DMS114 treated with DMSO at 0.1 percent for 48 hours (cell line): ENCODE measurements around the gene PPM1N.
"Not testable (repeated sequence)": the region's sequence is repeated elsewhere in the genome, so short reads cannot be mapped to it uniquely, and the experiment has no call there.

ENCODE experiments used
- DNase-seq: peaks from one replicate; lab custom pipeline; 2025; ENCODE audit not compliant: unreplicated experiment; lab: John Stamatoyannopoulos, UW

The PPM1N gene

DNA sequence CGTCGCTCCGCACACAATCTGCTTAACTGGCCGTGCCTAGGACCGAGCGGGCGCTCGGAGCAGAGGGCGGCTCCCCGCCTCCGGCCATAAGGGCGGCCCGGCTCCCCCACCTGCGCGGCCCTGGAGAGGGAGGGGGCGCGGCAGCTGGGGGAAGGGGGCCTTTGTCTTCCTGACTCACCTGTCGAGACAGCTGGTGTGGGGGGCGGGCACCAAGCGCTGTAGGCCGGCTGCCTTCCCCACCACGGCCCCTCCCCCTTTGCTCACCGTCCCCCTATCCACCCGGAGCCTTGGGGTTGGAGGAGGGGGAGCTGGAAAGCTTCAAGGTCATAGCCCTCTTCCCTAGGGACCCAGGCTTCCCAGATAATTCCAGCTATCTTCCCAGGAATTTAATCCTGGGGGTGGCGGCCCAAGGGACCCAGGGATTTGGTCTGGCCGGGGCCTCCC is 10.2 kb downstream of the PPM1N start:
- no peak for DNase-seq

DNA sequence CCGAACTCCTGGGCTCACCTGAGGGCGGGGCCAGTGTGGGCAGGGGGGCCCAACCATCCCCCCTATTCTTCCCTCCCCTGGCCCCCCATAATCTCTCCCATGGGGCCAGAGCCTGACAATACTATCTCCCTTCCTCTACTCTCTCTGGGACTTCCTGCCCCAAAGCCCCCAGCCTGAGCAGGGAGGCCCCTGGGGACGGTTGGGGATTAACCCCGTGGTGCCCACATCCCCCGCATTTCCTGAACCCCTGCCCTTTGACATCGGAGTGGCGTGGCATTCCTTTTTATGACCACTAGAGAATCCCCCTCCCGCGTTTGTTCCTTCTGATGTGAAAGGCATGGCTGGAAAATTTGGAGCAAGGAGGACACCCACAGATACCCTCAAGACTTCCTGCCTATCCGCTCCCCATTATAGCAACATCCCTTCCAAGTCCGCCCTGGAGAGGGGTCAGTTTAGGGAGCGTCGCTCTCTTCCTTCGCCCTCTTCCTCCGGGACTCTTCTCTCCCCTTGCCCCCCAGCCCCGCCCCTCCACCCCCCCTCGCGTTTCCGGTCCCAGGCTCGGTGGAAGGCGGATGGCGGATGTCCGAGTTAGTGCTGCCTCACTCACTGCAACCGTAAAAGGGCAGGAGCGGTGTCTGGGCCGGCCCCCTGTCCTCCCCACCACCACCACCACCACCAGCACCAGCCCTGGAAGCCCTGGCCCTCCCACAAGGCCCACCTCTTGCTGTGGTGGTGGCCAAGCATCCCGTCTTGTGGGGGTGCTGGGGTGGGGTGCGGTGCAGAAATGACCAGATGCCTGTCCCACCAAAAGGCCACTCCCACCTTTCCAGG is 10.8 kb downstream of the PPM1N start:
- peak; percentile 32 for DNase-seq

DNA sequence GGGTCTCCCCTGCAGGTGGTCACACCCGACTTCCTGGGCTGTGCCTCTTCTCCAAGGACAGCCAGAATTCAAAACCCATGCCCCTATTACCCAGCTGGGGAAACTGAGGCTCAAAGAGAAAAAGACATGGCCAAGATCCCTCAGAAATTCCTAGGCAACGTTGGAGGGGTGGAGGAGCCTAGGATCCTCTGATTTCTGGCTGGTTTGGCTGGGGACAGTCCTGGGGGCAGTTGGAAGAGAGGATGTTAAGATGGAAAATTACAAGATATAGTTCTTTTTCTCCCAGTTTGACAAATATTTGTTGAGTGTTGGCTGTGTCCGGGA is 11.4 kb downstream of the PPM1N start:
- no peak for DNase-seq

DNA sequence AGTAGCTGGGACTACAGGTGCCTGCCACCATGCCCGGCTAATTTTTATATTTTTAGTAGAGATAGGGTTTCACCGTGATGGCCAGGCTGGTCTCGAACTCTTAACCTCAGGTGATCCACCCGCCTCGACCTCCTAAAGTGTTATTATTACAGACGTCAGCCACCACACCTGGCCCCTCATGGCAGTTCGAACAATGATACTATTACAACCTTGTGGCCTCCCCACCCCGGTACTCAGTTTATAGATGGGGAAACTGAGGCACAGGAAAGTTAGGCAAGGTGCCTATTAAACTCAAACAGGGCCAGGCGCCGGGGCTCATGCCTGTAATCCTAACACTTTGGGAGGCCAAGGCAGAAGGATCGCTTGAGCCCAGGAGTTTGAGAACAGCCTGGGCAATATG is 12.1 kb downstream of the PPM1N start:
- not testable (repeated sequence) for DNase-seq

DNA sequence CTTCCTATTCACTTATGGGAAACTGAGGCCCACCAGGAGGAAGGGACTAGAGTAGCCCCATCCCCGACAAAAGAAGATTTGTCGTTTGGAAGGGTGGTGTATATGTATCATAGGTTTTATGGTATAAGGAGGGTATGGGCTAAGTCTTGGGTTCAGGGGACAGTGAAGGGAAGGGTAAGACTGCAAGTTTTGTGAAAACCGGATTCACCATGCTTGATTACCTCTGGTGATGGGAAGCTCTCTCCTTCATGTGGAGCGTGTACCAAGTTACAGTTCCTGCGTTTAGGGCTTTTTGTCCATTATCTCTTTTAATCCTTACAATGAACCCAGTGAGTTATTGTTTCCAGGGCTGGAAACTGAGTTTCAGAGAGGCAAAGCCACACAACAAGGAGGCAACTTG is 12.8 kb downstream of the PPM1N start:
- DNase-seq = no peak

DNA sequence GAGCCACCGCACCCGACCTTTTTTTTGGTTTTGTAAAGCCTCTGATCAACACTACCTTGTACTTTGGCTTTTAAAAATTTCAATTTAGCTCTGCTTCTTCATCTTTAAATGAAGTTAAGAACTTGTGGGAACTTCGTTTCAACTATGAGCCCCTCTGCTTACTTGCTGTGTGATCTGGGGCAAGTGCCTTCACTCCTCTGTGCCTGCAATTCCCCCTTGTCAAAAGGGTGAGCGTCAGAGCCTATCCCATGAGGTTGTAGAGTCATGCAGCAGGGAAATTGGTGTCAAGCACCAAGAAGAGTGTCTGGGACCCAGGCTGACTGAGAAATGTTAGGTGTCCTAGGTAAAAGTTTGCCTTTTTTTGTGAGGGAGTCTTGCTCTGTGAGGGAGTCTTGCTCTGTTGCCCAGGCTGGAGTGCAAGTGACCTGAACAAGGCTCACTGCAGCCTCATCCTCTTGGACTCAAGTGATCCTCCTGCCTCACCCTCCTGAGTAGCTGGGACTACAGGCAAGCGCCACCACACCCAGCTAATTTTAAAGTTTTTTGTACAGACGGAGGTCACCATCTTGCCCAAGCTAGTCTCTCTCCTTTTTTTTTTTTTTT is 14.7 kb downstream of the PPM1N start:
- no peak for DNase-seq

DNA sequence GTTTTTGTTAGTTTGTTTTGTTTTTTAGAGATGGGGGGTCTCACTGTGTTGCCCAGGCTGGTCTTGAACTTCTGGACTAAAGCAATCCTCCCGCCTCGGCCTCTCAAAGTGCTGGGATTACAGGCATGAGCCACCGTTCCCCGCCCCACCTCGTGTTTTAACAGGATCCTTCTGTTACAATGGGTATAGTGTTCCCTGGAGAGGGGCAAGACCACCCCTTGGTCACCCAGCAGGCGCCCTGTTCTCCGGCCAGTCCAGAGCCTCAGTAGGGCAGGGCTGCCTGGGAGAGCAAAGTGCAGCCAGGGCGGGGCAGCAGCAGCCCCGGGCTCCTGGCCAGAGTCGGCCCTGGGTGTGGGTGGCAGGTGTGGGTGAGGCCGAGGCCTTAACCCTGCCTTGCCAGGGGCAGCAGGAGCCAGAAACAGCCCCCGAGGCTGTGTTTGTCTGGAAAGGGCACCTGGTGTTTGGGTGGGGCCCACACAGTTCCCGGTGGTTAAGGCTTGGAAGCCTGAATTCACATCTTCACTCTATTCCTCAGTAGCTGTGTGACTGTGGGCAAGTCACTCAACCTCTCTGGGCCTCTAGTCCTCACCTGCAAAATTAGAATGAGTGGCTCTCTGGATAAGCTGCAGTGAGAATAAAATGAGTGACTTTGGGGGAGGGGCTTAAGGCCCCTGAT is 16.3 kb downstream of the PPM1N start:
- no peak for DNase-seq

DNA sequence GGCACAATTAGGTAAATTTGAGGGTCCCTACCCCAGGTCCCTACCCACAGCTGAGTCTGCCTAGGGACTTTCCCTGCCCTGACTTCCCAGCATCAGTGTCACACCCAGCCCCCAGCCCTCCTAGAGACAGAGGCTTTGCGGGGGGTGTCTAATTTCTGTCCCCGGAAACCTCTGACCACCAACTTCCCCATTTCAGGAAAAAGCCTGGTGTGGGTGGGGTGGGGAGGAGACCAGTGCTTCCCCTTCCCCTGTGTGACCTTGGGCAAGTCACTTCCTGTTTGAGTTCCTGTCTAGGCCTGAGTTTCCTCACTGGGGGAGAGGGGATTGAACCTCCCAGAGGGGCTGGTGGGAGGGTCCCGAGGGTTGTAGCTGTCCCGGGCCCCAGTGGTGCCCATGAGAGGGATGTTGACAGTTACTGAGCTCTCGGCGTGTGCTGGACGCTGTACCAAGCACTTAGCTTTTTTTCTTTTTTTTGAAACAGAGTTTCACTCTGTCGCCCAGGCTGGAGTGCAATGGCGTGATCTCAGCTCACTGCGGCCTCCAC is 16.9 kb downstream of the PPM1N start:
- DNase-seq = no peak

DNA sequence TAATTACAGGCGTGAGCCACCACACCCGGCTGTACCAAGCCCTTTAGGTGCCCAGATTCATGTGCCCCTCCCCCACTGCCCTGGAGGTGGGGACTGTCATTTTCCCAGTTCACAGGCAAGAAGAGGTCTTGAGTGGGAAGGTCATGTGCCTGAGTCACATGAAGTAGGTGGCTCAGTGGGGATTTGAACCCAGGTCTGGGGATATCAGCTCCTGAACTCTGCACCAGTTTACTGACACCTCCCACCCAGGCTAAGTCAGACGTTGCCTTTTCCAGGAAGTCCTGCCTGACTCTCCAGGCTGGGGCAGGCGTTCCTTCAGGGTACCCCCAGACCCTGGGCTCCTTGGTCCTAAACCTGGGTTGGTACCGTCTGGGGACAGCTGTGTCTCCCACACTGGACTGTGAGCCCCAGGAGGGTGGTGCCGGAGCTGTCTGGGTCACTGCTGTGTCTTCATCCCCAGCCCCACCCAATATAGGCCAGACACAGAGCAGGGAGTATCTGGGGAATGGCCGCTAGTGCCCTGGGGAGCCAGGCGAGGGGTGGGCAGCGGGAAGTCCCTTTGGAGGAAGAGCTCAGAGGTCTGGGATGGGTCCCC is 17.7 kb downstream of the PPM1N start:
- DNase-seq = no peak

DNA sequence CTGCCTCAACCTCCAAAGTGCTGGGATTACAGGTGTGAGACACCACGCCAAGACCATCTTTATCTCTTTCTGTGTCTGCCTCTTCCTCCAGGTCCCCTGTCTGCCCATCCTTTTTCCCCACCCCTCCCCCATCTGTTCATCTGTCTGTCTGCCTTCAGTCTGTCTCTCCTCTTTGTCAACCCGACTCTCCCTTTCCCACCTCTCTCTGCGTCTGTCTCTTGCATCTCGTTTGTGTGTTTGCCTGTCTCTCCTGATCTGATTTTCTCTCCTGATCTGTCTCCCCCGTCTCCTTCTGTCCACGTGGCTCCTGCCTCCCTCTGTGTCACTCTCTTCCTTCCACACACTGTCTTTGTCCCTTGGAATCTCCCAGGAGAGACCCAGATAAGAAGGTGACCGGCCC is 19.0 kb downstream of the PPM1N start:
- DNase-seq = no peak

DNA sequence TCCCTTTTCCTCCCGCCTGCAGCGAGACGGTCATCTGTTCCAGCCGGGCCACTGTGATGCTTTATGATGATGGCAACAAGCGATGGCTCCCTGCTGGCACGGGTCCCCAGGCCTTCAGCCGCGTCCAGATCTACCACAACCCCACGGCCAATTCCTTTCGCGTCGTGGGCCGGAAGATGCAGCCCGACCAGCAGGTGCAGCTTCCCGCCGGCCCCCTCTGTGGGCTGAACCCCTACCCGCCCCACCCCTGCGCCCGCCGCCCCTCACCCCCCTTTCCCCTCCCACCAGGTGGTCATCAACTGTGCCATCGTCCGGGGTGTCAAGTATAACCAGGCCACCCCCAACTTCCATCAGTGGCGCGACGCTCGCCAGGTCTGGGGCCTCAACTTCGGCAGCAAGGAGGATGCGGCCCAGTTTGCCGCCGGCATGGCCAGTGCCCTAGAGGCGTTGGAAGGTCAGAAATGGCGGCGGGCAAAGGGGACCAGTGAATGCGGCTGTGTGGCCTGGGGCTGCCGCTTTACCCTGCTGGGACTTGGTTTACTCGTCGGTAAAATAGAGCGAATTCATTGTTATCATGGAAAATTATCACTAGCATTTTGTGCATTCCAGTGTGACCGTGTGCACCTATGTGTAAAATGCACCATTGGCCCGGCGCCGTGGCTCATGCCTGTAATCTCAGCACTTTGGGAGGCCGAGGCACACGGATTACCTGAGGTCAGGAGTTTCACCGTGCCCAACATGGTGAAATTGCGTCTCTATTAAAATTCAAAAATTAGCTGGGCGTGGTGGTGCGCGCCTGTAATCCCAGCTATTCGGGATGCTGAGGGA is 19.6 kb downstream of the PPM1N start:
- DNase-seq = no peak

DNA sequence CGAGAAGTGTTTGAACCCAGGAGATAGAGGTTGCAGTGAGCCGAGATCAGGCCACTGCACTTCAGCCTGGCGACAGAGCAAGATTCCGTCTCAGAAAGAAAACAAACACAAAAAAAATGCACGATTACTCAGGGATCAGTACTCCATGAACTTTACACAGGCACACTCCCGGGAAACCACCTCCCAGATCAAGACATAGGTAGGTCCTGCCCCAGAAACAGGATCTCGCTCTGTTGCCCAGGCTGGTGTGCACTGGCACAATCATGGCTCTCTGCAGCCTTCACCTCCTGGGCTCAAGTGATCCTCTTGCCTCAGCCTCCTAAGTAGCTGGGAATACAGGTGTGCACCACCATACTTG is 20.2 kb downstream of the PPM1N start:
- DNase-seq = no peak

DNA sequence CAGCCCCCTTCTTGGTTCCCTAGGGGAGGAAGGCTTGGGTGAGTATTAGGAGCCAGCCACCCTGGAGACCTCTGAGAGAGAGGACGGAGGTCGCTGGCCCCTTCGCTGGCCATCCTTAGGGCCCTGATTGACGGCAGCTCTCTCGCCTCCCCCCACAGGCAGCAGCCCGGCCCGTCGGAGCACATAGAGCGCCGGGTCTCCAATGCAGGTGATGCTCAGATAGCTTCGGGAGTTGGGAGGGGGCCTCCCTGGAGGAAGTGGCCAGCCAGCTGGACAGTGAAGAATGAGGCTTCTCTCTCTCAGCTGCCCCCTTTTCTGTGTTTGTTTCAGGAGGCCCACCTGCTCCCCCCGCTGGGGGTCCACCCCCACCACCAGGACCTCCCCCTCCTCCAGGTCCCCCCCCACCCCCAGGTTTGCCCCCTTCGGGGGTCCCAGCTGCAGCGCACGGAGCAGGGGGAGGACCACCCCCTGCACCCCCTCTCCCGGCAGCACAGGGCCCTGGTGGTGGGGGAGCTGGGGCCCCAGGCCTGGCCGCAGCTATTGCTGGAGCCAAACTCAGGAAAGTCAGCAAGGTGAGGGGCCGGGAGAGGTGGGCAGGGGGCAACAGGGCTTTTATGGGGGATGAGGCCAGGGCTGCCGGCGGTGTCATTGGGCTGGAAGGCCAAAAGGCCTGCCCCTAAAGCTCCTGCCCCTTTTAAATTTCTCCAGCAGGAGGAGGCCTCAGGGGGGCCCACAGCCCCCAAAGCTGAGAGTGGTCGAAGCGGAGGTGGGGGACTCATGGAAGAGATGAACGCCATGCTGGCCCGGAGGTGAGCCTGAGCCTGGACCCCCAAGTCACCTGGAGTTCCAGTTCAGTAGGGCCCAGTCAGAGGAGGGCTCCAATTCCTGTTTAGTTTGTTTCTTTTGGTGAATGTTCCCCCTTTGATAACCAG is 24.0 kb downstream of the PPM1N start:
- DNase-seq = no peak

DNA sequence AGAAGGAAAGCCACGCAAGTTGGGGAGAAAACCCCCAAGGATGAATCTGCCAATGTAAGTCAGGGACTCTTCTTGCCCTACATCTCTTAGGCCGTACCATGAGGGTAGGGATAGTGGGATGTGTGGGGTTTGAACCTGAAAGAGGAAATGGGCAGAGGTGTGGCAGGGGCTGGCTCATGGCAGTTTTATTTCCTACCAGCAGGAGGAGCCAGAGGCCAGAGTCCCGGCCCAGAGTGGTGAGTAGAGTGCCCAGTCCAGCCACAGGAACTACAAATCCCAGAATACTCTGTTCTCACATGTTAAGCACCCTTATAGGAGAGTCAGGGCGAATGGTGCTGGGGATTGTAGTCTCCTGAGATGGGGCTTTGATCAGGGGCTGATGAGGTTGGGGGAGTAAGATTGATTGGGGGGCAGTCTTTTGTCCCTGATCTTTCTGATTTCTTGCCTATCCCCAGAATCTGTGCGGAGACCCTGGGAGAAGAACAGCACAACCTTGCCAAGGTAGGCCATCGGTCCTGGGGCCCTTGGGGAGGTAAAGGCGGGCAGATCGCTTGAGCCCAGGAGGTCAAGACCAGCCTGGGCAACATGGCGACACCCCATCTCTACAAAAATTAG is 25.5 kb downstream of the PPM1N start:
- peak; percentile 80 for DNase-seq

DNA sequence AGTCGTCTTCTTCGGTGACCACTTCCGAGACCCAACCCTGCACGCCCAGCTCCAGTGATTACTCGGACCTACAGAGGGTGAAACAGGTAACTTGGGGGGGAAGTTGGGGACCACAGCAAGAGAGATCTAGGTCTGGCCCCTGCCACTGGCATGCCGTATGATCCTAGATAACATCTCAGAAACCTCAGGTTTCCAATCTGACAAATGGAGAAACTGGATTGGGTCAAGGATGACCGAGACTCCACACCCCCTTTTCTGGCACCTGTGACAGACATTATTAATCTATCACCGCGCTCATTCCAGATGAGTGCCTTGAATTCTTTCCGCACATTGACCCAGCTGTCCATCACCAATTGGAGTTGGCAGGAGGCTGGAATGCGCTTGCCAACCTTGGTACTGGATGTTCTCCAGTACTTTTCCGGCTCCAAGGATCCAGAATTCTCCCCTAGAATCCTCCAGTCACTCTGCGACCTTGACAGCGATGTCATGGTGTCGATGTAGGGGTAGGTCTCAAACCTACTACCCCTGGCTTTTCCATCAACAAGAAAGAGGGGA is 26.4 kb downstream of the PPM1N start:
- DNase-seq = no peak

DNA sequence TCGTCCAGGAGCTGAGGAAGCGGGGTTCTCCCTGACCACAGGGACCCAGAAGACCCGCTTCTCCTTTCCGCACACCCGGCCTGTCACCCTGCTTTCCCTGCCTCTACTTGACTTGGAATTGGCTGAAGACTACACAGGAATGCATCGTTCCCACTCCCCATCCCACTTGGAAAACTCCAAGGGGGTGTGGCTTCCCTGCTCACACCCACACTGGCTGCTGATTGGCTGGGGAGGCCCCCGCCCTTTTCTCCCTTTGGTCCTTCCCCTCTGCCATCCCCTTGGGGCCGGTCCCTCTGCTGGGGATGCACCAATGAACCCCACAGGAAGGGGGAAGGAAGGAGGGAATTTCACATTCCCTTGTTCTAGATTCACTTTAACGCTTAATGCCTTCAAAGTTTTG is 27.9 kb downstream of the PPM1N start:
- peak; percentile 45 for DNase-seq

DNA sequence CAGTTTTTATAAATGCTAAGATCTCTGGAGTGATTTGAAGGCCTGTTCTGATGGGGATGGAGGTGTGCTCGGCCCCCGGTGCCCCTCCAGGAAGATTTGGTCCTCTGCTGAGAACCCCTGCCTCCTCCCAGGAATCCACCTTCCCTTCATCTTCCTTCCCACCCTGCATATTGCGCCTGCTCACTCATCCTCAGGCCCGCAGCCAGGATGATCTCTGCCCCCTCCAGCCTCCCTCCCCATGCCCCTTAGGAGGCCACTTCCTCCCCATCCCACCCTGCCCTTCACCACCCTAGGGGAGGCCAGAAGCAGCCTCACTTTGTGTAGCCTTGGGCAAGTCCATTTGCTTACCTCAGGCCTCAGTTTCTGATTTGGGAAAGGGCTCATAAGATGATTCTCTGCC is 28.7 kb downstream of the PPM1N start:
- no peak for DNase-seq

DNA sequence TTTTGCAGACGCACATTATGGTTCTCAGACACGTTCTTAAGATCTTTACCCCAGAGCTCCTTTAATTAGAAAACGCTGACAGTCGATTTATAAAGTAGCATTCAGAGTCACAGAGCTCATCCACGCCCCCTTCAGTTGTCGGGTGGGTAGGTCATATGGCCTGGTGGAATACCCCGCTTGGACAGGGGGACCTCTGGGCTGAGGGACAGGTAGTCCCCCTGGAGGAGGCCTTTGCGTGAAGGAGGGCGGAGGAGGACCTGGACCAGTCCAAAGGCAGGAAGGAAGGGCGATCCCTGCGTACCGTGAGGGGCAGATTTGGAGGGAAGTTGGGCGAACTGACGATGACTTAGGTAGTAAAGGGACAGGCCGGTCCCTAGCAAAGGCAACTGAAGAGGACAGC is 29.5 kb downstream of the PPM1N start:
- DNase-seq = no peak

DNA sequence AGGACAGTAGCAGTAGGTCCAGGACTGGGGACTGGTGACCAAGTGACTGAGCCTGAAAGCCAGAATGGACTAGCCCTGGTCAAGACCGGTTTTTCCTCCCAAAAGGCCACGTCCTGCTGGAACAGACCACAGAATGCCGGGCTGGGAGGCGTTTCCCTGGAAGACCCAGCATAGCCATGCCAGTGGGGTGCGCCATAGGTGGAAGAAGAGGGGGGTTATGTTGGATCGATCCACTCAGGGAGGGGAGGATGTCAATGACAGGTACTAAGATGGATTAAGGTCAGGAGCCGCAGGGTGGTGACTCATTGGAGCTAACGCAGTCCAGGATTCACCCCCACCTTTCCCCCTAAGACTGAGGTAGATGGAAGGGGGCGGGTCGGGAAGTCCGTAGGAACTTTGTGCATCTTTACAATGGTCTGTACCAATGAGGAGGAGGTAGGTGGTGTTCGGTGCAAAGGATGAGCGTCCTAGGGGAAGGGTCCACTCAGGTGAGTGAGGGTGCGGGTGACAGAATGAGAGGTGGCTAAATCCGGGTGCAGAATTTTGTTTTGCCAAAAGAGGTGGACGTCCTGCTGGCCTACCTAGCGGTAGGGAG is 30.0 kb downstream of the PPM1N start:
- no peak for DNase-seq
